Neural cell (in vitro differentiated cells): ENCODE measurements around the gene TMCO2. TPM values are rescaled to one million over a fixed set of nuclear protein-coding genes. Genes with fewer than 3 reads are reported as not detected.
"Not testable (repeated sequence)": the region's sequence is repeated elsewhere in the genome, so short reads cannot be mapped to it uniquely, and the experiment has no call there.

Experiments
- H2AFZ ChIP-seq: fragments of 200-600, 300-800 bp; sonication (generic), shearing (Covaris generic); 2 replicates; pipeline ENCODE4 v1.6.0; 2014; ENCODE audit warnings: low read depth, mild to moderate bottlenecking, antibody characterized with exemption, low read length, moderate library complexity
- H3F3A ChIP-seq: fragments of 200-600 bp; shearing (Covaris generic); 2 replicates; pipeline ENCODE4 v1.6.1; 2016; ENCODE audit warnings: mild to moderate bottlenecking, moderate library complexity, mixed read lengths, antibody characterized with exemption, low read length; ENCODE audit not compliant: insufficient read depth, poor library complexity, severe bottlenecking
- H3K27ac ChIP-seq: fragments of 200-600, 300-800 bp; sonication (generic), shearing (Covaris generic); 2 replicates; pipeline ENCODE4 v1.5.1; 2014; ENCODE audit warnings: mild to moderate bottlenecking, low read length, moderate library complexity
- H3K27me3 ChIP-seq: fragments of 300-800, 200-600 bp; sonication (generic), shearing (Covaris generic); 2 replicates; pipeline ENCODE4 v1.6.0; 2014; ENCODE audit warnings: mild to moderate bottlenecking, low read depth, low read length, moderate library complexity; ENCODE audit not compliant: insufficient read depth
- H3K36me3 ChIP-seq: fragments of 300-800, 200-600 bp; sonication (generic), shearing (Covaris generic); 2 replicates; pipeline ENCODE4 v1.5.1; 2014; ENCODE audit warnings: mild to moderate bottlenecking, antibody characterized with exemption, low read length, moderate library complexity; ENCODE audit not compliant: insufficient read depth
- H3K4me2 ChIP-seq: fragments of 300-800, 200-600 bp; sonication (generic), shearing (Covaris generic); 2 replicates; pipeline ENCODE4 v1.6.0; 2014; ENCODE audit warnings: mild to moderate bottlenecking, low read length
- H3K4me3 ChIP-seq: fragments of 300-800, 200-600 bp; sonication (generic), shearing (Covaris generic); 2 replicates; pipeline ENCODE4 v1.5.1; 2014; ENCODE audit warnings: mild to moderate bottlenecking, low read length, moderate library complexity
- H3K79me2 ChIP-seq: fragments of 200-600 bp; shearing (Covaris generic); replicated peaks from 2 replicates; pipeline ENCODE4 v1.6.0; 2014; ENCODE audit warnings: mild to moderate bottlenecking, low read length, moderate library complexity; ENCODE audit not compliant: insufficient read depth
- H3K9ac ChIP-seq: fragments of 300-800, 200-600 bp; sonication (generic), shearing (Covaris generic); 2 replicates; pipeline ENCODE4 v1.6.1; 2016; ENCODE audit warnings: mild to moderate bottlenecking, low read length, mixed read lengths
- H3K9me2 ChIP-seq: fragments of 200-600 bp; shearing (Covaris generic); 2 replicates; pipeline ENCODE4 v1.6.1; 2016; ENCODE audit warnings: mild to moderate bottlenecking, low read length, mixed read lengths; ENCODE audit not compliant: insufficient read depth
- H3K9me3 ChIP-seq: fragments of 200-600, 300-800 bp; sonication (generic), shearing (Covaris generic); 2 replicates; pipeline ENCODE4 v1.6.1; 2016; ENCODE audit warnings: mild to moderate bottlenecking, mixed run types, low read length, moderate library complexity, mixed read lengths
- H4K20me1 ChIP-seq: fragments of 200-600 bp; shearing (Covaris generic); 2 replicates; pipeline ENCODE4 v1.6.1; 2016; ENCODE audit warnings: mild to moderate bottlenecking, mixed run types; ENCODE audit not compliant: insufficient read depth
- EP300 ChIP-seq: fragments of 450-650 bp; conservative IDR thresholded peaks from 2 replicates; pipeline ENCODE4 v1.6.1; 2014; ENCODE audit warnings: antibody characterized with exemption, mild to moderate bottlenecking, moderate library complexity; ENCODE audit not compliant: poor library complexity, severe bottlenecking
- EZH2 ChIP-seq: fragments of 200-600, 300-800 bp; shearing (Covaris generic), sonication (generic); IDR thresholded peaks from 2 replicates; pipeline ENCODE4 v1.6.1; 2014; ENCODE audit warnings: antibody characterized with exemption, low read length, borderline replicate concordance, mild to moderate bottlenecking; ENCODE audit not compliant: insufficient read depth, poor library complexity, severe bottlenecking
- MXI1 ChIP-seq: fragments of 450-650 bp; conservative IDR thresholded peaks from 2 replicates; pipeline ENCODE4 v1.6.1; 2014; ENCODE audit warnings: antibody characterized with exemption, mild to moderate bottlenecking; ENCODE audit not compliant: poor library complexity, severe bottlenecking
- POLR2AphosphoS5 ChIP-seq: IDR thresholded peaks from 2 replicates; pipeline ENCODE4 v1.6.1; 2012
- RAD21 ChIP-seq: fragments of 450-650 bp; conservative IDR thresholded peaks from 2 replicates; pipeline ENCODE4 v1.6.1; 2014; ENCODE audit warnings: antibody characterized with exemption, mild to moderate bottlenecking, moderate library complexity
- SMC3 ChIP-seq: fragments of 450-650 bp; conservative IDR thresholded peaks from 2 replicates; pipeline ENCODE4 v1.6.1; 2014; ENCODE audit warnings: antibody characterized with exemption, mild to moderate bottlenecking, moderate library complexity; ENCODE audit not compliant: poor library complexity
- TAF1 ChIP-seq: IDR thresholded peaks from 2 replicates; pipeline ENCODE4 v1.6.1; 2012; ENCODE audit warnings: low read depth
- polyA plus RNA-seq: library from polyadenylated mRNA; depleted of rRNA; stranded (reverse); fragments of >200 nt; gene quantifications from 2 replicates; pipeline ENCODE4 v1.2.3, GENCODE V29; 2014
- TF ChIP-seq, protein P1 (sequence below): fragments of 450-650 bp; IDR thresholded peaks from 2 replicates; pipeline ENCODE4 v1.5.1; 2014; ENCODE audit warnings: antibody characterized with exemption, mild to moderate bottlenecking, moderate library complexity; ENCODE audit not compliant: poor library complexity, severe bottlenecking
- TF ChIP-seq, protein P2 (sequence below): IDR thresholded peaks from 2 replicates; pipeline ENCODE4 v1.6.1; 2012; ENCODE audit warnings: borderline replicate concordance

TMCO2 gene
- polyA plus RNA-seq, 1 donor from 2014 or later: not detected

DNA sequence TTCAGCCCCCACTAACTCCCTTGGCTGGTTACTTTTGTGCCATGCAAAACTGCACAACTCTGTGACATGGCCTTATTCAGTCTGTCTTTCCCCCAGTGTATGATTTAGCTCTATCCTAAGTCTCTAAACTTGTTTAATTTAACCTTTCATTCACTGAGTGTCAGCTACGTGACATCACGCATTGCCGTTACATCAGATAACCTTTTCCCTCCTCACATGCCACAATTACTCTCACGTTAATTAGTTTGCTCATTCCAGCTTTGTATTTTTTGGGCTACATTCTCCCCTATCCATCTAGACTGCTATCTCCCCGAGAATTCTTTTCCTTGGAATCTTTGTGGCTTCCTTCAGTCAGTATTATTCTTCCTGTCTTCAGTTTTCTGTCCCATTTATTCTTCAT lies 29.4 kb upstream of the TMCO2 start:
- H3K27me3 ChIP-seq: no peaks in the 10 kb centered on the region
- no peaks in the 10 kb centered on the region for H3K9me2 ChIP-seq
- H2AFZ ChIP-seq: no peak overlapping the region
- H3F3A ChIP-seq: no peaks in the 10 kb centered on the region
- no peaks in the 10 kb centered on the region for H3K9me3 ChIP-seq
- H3K79me2 ChIP-seq: no peaks in the 10 kb centered on the region
- no peak overlapping the region for H3K27ac ChIP-seq
- no peak overlapping the region for H3K4me2 ChIP-seq
- no peak overlapping the region for H3K9ac ChIP-seq
- no peaks in the 10 kb centered on the region for H3K36me3 ChIP-seq
- no peaks in the 10 kb centered on the region for H4K20me1 ChIP-seq
- no peak overlapping the region for H3K4me3 ChIP-seq
- no peak for TF ChIP-seq EZH2
- TF ChIP-seq, protein P1, sequence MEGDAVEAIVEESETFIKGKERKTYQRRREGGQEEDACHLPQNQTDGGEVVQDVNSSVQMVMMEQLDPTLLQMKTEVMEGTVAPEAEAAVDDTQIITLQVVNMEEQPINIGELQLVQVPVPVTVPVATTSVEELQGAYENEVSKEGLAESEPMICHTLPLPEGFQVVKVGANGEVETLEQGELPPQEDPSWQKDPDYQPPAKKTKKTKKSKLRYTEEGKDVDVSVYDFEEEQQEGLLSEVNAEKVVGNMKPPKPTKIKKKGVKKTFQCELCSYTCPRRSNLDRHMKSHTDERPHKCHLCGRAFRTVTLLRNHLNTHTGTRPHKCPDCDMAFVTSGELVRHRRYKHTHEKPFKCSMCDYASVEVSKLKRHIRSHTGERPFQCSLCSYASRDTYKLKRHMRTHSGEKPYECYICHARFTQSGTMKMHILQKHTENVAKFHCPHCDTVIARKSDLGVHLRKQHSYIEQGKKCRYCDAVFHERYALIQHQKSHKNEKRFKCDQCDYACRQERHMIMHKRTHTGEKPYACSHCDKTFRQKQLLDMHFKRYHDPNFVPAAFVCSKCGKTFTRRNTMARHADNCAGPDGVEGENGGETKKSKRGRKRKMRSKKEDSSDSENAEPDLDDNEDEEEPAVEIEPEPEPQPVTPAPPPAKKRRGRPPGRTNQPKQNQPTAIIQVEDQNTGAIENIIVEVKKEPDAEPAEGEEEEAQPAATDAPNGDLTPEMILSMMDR: no peak
- TF ChIP-seq, protein P2, sequence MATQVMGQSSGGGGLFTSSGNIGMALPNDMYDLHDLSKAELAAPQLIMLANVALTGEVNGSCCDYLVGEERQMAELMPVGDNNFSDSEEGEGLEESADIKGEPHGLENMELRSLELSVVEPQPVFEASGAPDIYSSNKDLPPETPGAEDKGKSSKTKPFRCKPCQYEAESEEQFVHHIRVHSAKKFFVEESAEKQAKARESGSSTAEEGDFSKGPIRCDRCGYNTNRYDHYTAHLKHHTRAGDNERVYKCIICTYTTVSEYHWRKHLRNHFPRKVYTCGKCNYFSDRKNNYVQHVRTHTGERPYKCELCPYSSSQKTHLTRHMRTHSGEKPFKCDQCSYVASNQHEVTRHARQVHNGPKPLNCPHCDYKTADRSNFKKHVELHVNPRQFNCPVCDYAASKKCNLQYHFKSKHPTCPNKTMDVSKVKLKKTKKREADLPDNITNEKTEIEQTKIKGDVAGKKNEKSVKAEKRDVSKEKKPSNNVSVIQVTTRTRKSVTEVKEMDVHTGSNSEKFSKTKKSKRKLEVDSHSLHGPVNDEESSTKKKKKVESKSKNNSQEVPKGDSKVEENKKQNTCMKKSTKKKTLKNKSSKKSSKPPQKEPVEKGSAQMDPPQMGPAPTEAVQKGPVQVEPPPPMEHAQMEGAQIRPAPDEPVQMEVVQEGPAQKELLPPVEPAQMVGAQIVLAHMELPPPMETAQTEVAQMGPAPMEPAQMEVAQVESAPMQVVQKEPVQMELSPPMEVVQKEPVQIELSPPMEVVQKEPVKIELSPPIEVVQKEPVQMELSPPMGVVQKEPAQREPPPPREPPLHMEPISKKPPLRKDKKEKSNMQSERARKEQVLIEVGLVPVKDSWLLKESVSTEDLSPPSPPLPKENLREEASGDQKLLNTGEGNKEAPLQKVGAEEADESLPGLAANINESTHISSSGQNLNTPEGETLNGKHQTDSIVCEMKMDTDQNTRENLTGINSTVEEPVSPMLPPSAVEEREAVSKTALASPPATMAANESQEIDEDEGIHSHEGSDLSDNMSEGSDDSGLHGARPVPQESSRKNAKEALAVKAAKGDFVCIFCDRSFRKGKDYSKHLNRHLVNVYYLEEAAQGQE: no peak
- TF ChIP-seq SMC3: no peak
- TF ChIP-seq POLR2AphosphoS5: no peak
- no peak for TF ChIP-seq EP300
- TF ChIP-seq RAD21: no peak
- TF ChIP-seq MXI1: no peak
- no peak for TF ChIP-seq TAF1

DNA sequence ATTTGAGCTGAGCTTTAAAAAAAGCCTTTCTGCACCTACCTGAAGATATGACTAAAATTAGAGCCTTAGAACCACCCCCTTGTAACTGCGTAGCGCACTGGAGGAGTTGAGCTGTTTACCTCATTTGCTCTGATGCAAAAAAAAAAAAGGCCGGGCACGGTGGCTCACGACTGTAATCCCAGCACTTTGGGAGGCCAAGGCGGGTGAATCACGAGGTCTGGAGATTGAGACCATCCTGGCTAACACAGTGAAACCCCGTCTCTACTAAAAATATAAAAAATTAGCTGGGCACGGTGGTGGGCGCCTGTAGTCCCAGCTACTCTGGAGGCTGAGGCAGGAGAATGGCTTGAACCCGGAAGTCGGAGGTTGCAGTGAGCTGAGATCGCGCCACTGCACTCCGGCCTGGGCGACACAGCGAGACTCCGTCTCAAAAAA lies 26.2 kb upstream of the TMCO2 start:
- not testable (repeated sequence) for H2AFZ ChIP-seq, H3K27me3 ChIP-seq, H3F3A ChIP-seq, H3K4me2 ChIP-seq, H3K36me3 ChIP-seq, H3K9me2 ChIP-seq, H3K9me3 ChIP-seq, H3K79me2 ChIP-seq, H3K4me3 ChIP-seq, H4K20me1 ChIP-seq, H3K9ac ChIP-seq, H3K27ac ChIP-seq
